Mesothelial cell of epicardium (in vitro differentiated cells): ENCODE data around the gene SF3B3. TPM values are rescaled to one million over a fixed set of nuclear protein-coding genes. Genes with fewer than 3 reads are reported as not detected.

Experiments
- DNase-seq, 2 experiments: peaks; one replicate each; pipeline ENCODE4 v3.0.0; 2021; ENCODE audit warnings: low spot score in 2 of 2; ENCODE audit not compliant: unreplicated experiment in 2 of 2
- H3K27ac Mint-ChIP-seq: 2 replicates; pipeline ENCODE4 v1.8.0; 2021; ENCODE audit warnings: mixed read lengths
- H3K27me3 Mint-ChIP-seq: 2 replicates; pipeline ENCODE4 v1.8.0; 2021; ENCODE audit warnings: low read depth, mixed read lengths
- H3K36me3 Mint-ChIP-seq: 2 replicates; pipeline ENCODE4 v1.8.0; 2021; ENCODE audit warnings: mixed read lengths
- H3K4me1 Mint-ChIP-seq: 2 replicates; pipeline ENCODE4 v1.8.0; 2021; ENCODE audit warnings: mixed read lengths
- H3K4me3 Mint-ChIP-seq: 2 replicates; pipeline ENCODE4 v1.8.0; 2021; ENCODE audit warnings: mild to moderate bottlenecking, moderate library complexity, mixed read lengths
- H3K9me3 Mint-ChIP-seq: 2 replicates; pipeline ENCODE4 v1.8.0; 2021; ENCODE audit warnings: mixed read lengths
- CTCF ChIP-seq: fragments of 200-600 bp; sonication (generic); IDR thresholded peaks from one replicate; pipeline ENCODE4 v1.5.0; 2021; ENCODE audit warnings: antibody characterized with exemption; ENCODE audit not compliant: unreplicated experiment
- total RNA-seq: library from RNA; stranded (reverse); gene quantifications from 3 replicates; pipeline ENCODE4 v1.2.1, GENCODE V29; 2021

Gene SF3B3
- total RNA-seq, 1 donor from 2014 or later = 351 TPM

- Mint-ChIP-seq H3K27me3 (no peaks in the 10 kb centered on the region), H3K27ac (no peak overlapping the region), H3K4me3 (no peak overlapping the region), H3K9me3 (no peaks in the 10 kb centered on the region), H3K36me3 (no peaks in the 10 kb centered on the region), H3K4me1 (peaks cover 5% of the 10 kb centered on the region)
- TF ChIP-seq CTCF = no peak
- DNase-seq = no peak
Measured at GRCh38 chr16:70601576-70602575, 78.3 kb downstream of the SF3B3 start.

GRCh38 chr16:70602831-70603230 lies 79.2 kb downstream of the SF3B3 start:
- Mint-ChIP-seq H3K4me1 (peaks cover 5% of the 10 kb centered on the region), H3K27ac (no peak overlapping the region), H3K27me3 (no peaks in the 10 kb centered on the region), H3K9me3 (no peaks in the 10 kb centered on the region), H3K4me3 (no peak overlapping the region), H3K36me3 (no peaks in the 10 kb centered on the region)
- no peak for TF ChIP-seq CTCF
- DNase-seq = no peak

- Mint-ChIP-seq H3K36me3 (no peaks in the 10 kb centered on the region), H3K4me1 (no peaks in the 10 kb centered on the region), H3K4me3 (no peak overlapping the region), H3K9me3 (no peaks in the 10 kb centered on the region), H3K27me3 (no peaks in the 10 kb centered on the region), H3K27ac (no peak overlapping the region)
- no peak for DNase-seq
- TF ChIP-seq CTCF = no peak
Measured at GRCh38 chr16:70604407-70605282, 81.0 kb downstream of the SF3B3 start.

- Mint-ChIP-seq H3K4me1 (peaks cover under 1% of the 10 kb centered on the region), H3K27me3 (no peaks in the 10 kb centered on the region), H3K4me3 (no peak overlapping the region), H3K36me3 (no peaks in the 10 kb centered on the region), H3K27ac (no peak overlapping the region), H3K9me3 (no peaks in the 10 kb centered on the region)
- no peak for TF ChIP-seq CTCF
- DNase-seq = no peak
Measured at GRCh38 chr16:70605283-70605657, 81.7 kb downstream of the SF3B3 start.

- Mint-ChIP-seq H3K36me3 (no peaks in the 10 kb centered on the region), H3K27ac (no peak overlapping the region), H3K4me1 (peaks cover 4% of the 10 kb centered on the region), H3K4me3 (no peak overlapping the region), H3K9me3 (no peaks in the 10 kb centered on the region), H3K27me3 (no peaks in the 10 kb centered on the region)
- no peak for TF ChIP-seq CTCF
- DNase-seq = no peak
Measured at GRCh38 chr16:70608521-70608920, 84.9 kb downstream of the SF3B3 start.
